Measurements from ENCODE around the gene ATP5MG. TPM values are rescaled to one million over a fixed set of nuclear protein-coding genes. Genes with fewer than 3 reads are reported as not detected.
"Not testable (repeated sequence)": the region's sequence is repeated elsewhere in the genome, so short reads cannot be mapped to it uniquely, and the experiment has no call there.

ATP5MG gene
- total RNA-seq, 3 donors from 2014 or later = 236 to 266 (median 251) TPM

DNA sequence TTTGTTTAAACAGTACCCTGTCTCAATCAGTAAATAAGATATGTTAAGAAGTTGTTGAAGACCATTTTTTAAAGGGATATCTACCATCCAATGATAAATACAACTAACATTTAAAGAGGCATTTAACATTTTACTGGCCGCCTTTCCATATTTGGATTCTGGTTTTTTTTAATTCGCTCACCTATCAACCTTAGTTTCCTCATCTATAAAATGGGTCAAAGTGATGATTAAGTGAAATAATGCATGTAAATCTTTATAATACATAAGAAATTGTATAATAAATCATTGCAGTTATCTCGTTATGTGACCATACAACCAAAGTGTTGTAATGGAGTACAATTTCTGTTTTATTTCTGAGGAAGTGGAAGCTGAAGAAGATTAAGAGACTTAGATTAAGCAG, 17.7 kb upstream of the ATP5MG start:
- no peak for DNase-seq
- Mint-ChIP-seq H3K27me3 (ENCODE audit: low read depth) (no peaks in the 10 kb centered on the region), H3K4me1 (ENCODE audit: low read depth) (no peaks in the 10 kb centered on the region), H3K9me3 (no peaks in the 10 kb centered on the region), H3K36me3 (ENCODE audit: insufficient read depth) (peaks cover 54% of the 10 kb centered on the region), H3K4me3 (no peak overlapping the region)
- no peak for ATAC-seq

DNA sequence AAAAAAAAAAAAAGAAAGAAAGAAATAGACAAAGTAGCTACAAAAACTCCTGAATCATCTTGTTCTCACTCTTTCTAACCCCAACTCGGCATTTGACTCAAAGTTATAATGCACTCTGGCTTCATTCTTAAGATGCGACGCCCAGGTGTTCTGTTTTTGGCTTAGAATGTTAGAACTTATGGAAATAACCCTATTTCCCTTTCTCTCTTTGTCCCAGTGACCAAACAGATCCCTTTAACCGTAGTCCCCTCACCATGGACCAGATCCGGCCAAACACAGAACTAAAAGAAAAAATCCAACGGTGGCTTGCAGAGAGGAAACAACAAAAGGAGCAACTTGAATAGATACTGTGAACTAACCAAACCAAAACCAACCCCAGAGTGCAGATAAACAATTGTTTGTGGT, 5.3 kb upstream of the ATP5MG start:
- Mint-ChIP-seq H3K4me1 (ENCODE audit: low read depth) (peaks cover 39% of the 10 kb centered on the region), H3K9me3 (no peaks in the 10 kb centered on the region), H3K36me3 (ENCODE audit: insufficient read depth) (peaks cover 24% of the 10 kb centered on the region), H3K4me3 (peak overlapping the region; percentile 35), H3K27me3 (ENCODE audit: low read depth) (no peaks in the 10 kb centered on the region)
- ATAC-seq = no peak
- DNase-seq = no peak

DNA sequence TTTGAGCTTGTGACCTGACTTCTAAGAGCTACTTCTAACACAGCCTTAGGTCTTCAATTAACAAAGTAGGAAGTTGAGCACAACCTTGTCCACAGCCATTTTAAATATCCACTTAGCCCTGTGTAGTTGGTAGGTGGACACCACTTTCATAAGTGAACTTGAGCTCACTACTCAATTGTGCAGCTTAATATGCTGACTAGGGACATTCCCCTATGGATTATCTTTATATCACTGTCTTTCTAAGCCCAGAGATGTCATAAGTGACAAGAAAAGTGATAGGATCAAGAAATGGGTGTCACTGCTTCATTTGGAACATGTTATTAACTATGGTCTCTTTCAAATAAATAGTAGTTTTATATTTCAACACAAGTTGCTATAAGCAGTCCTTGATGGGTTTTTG, 4.0 kb upstream of the ATP5MG start:
- no peaks in the 10 kb centered on the region for H3K9me3 Mint-ChIP-seq
- DNase-seq (no peak), ATAC-seq (no peak)
- H3K27me3 Mint-ChIP-seq (ENCODE audit: low read depth) = no peaks in the 10 kb centered on the region
- no peak overlapping the region for H3K4me3 Mint-ChIP-seq
- peaks cover 46% of the 10 kb centered on the region for H3K4me1 Mint-ChIP-seq (ENCODE audit: low read depth)
- H3K36me3 Mint-ChIP-seq (ENCODE audit: insufficient read depth) = peaks cover 27% of the 10 kb centered on the region

DNA sequence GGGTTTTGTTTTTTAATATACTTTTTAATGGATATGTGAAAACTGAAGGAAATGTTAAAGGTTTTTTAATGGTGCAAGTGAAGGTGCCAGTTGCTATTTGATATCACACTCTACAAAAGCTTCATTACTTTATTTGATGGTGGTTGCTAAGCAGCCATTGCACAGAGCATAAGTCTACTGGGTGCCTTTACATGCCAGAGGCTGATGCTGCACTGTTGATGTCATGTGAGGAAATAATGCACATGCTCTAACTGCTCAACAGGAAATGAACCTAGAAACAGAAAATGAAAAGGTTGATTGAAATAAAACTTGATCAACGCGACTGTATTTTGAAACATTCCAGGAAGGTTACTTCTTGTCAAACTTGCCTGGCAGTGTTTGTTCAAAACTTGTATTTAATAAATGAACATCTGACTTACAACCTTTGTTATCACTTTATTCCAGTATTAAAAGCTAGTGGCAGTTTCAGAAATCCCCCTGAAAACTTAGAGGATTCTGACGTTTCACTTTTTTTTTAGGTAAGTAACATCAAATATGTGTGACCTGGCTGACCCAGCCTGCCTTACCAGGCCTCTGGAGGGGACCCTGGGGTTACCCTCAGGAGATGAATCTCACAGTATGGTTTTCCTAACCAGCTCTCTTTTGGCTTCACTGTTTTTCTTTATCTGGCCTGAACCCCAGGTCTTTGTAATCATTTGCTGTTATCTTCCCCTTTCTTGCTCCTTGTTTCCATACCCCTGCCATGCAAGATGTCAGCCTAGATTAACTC, 2.4 kb upstream of the ATP5MG start:
- ATAC-seq = peak; percentile 74
- H3K27me3 Mint-ChIP-seq (ENCODE audit: low read depth) = no peaks in the 10 kb centered on the region
- H3K4me3 Mint-ChIP-seq = peak overlapping the region; percentile 99
- H3K36me3 Mint-ChIP-seq (ENCODE audit: insufficient read depth) = peaks cover 21% of the 10 kb centered on the region
- no peaks in the 10 kb centered on the region for H3K9me3 Mint-ChIP-seq
- peak; percentile 22 for DNase-seq
- H3K4me1 Mint-ChIP-seq (ENCODE audit: low read depth) = peaks cover 54% of the 10 kb centered on the region

DNA sequence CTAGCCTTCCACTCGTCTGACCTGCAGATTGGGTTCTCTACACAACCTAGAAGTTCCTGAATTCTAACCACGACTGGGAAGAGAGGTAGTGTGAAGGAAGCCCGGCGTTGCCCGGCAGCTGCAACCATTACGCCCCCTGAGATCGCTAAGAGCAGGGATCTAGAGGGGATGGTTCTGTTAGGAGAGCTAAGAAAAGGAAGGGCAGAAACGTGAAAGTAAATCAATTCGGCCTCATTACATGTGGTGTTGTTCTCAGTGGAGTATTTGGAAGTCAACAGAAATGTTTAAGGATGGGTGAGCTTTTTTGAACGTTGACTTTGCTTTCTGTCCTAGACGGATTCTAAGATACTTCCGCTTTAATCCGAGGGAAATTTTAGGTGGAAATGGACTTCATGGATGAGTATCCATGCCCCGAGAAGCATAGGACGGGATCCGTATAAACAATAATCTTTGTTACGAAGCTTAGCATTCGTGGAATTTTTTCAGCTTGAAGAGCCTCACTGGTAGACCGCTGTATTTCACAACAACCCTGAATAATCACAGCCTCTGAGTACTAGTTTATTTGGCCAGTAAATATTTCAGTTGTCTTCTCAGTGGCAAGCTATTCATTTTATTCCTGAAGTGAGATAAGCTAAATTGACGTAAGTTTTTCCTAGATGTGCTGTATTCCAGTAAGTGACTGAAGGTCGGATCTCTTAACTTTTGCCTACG, 629 bp downstream of the ATP5MG start:
- Mint-ChIP-seq H3K9me3 (no peaks in the 10 kb centered on the region), H3K4me3 (peak overlapping the region; percentile 99), H3K4me1 (ENCODE audit: low read depth) (peaks cover 66% of the 10 kb centered on the region), H3K36me3 (ENCODE audit: insufficient read depth) (peaks cover 27% of the 10 kb centered on the region), H3K27me3 (ENCODE audit: low read depth) (no peaks in the 10 kb centered on the region)
- ATAC-seq (peak; percentile 8 to 14), DNase-seq (no peak)

DNA sequence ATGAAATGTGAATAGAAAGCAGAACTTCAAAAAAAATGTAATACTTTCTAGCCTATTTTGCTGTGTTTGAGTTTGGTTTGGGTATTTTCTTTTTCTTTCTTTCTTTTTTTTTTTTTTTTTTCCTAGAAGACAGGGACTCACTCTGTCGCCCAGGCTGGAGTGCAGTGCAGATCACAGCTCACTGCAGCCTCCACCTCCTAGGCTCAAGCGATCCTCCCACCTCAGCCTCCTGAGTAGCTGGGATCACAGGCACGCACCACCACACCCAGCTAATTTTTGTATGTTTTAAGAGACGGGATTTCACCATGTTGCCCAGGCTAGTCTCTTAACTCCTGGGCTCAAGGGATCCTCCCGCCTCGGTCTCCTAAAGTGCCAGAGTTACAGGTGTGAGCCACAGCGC, 1.2 kb downstream of the ATP5MG start:
- peak overlapping the region; percentile 99 for H3K4me3 Mint-ChIP-seq
- peaks cover 27% of the 10 kb centered on the region for H3K36me3 Mint-ChIP-seq (ENCODE audit: insufficient read depth)
- H3K9me3 Mint-ChIP-seq; ATAC-seq; H3K27me3 Mint-ChIP-seq (ENCODE audit: low read depth); DNase-seq: not testable (repeated sequence)
- H3K4me1 Mint-ChIP-seq (ENCODE audit: low read depth) = peaks cover 66% of the 10 kb centered on the region

DNA sequence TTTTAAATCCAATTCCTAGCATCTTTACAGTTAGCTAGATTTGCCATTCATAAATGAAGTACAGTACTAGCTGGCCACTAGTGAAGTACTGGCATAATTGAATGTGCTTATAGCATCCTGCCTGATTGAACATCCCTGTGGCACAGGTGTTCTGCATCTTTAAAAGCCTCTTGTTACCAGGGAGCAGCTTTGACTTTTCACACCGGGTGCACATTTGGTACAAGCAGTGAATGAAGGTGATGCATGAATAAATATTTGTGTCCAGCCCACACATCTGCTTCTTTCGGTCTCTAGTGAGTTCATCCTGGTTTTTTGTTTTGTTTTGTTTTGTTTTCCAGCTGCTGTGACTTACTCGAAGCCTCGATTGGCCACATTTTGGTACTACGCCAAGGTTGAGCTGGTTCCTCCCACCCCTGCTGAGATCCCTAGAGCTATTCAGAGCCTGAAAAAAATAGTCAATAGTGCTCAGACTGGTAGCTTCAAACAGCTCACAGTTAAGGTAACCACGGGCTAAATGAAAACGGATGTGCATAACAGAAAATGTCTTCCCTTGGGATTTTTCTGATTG, 5.3 kb downstream of the ATP5MG start:
- no peaks in the 10 kb centered on the region for H3K9me3 Mint-ChIP-seq
- no peak overlapping the region for H3K4me3 Mint-ChIP-seq
- no peak for ATAC-seq
- H3K27me3 Mint-ChIP-seq (ENCODE audit: low read depth) = no peaks in the 10 kb centered on the region
- DNase-seq = no peak
- peaks cover 49% of the 10 kb centered on the region for H3K4me1 Mint-ChIP-seq (ENCODE audit: low read depth)
- H3K36me3 Mint-ChIP-seq (ENCODE audit: insufficient read depth) = peaks cover 33% of the 10 kb centered on the region

DNA sequence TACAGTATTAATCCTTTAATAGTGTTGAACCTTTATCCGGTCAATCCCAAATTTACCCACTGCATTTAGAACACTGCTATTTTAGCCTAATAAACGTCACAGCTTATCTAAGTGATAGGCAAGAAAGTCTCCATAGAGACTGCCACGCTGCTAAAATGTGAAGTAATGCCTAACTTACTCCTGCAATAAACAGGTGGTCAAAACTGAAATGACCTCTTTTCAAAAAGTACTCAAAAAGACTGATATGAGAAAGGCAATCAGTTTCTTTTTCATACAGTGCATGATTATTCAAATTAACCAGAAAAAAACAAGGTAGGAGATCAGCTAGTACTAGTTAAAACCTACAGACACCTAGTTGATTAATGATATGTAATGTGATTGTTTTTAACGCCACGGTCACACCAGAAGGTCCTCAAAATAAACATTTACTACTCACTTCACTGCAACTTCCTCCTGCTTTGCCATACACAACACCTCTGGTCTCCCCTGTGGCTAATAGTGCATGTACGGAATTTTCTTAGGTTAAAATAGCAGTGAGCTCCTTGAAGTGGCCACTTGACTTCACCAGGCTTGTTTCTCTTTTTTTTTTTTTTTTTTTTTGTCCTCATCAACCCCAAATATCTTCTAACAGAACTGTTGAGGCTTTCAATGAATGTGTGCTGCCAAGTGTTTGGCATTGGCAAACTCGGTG, 8.8 kb downstream of the ATP5MG start:
- H3K4me1 Mint-ChIP-seq (ENCODE audit: low read depth) = peaks cover 26% of the 10 kb centered on the region
- H3K27me3 Mint-ChIP-seq (ENCODE audit: low read depth) = no peaks in the 10 kb centered on the region
- no peak for ATAC-seq
- peaks cover 25% of the 10 kb centered on the region for H3K36me3 Mint-ChIP-seq (ENCODE audit: insufficient read depth)
- DNase-seq = no peak
- H3K4me3 Mint-ChIP-seq = no peak overlapping the region
- H3K9me3 Mint-ChIP-seq = no peaks in the 10 kb centered on the region

DNA sequence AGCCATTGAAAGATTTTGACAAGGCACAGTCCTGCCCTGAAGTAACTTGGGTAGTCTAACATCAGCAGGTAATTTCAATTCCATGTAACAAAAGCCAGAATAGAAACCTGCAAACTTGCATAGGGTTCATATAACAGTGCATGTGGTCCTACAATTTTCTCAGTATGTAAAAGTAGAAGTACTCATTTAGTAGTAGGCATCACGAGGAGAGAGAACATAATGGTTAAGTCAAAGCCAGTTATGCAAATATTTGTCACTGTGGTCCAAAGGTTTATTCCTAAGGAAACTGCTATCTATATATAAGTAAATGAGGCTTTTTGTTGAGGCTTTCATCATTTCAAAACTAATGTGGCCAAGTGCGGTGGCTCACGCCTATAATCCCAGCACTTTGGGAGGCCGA, 10.1 kb downstream of the ATP5MG start:
- DNase-seq (no peak), ATAC-seq (no peak)
- Mint-ChIP-seq H3K36me3 (ENCODE audit: insufficient read depth) (peaks cover 20% of the 10 kb centered on the region), H3K4me1 (ENCODE audit: low read depth) (peaks cover 17% of the 10 kb centered on the region), H3K27me3 (ENCODE audit: low read depth) (no peaks in the 10 kb centered on the region), H3K4me3 (no peak overlapping the region), H3K9me3 (no peaks in the 10 kb centered on the region)

DNA sequence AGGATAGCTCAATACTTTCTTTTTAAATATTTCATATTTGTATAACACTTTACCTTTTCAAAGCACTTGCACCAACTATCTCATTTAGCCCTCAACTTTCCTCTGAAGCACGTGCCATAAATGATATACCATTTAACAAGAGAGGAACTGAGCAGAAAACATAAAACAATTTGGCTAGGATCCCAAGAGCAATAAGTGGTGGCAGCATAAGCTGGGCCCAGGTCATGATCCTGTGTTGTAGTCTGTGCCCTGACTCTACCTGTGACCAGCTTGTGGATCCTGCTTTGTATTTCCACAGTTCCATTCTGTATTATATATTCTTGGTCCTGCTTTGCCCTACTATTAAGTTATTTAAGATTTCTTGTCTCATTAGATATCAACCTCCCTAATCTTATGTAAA, 11.5 kb downstream of the ATP5MG start:
- no peaks in the 10 kb centered on the region for H3K9me3 Mint-ChIP-seq
- H3K36me3 Mint-ChIP-seq (ENCODE audit: insufficient read depth) = peaks cover 15% of the 10 kb centered on the region
- peaks cover 12% of the 10 kb centered on the region for H3K4me1 Mint-ChIP-seq (ENCODE audit: low read depth)
- H3K27me3 Mint-ChIP-seq (ENCODE audit: low read depth) = no peaks in the 10 kb centered on the region
- H3K4me3 Mint-ChIP-seq = no peak overlapping the region
- ATAC-seq (no peak), DNase-seq (no peak)

DNA sequence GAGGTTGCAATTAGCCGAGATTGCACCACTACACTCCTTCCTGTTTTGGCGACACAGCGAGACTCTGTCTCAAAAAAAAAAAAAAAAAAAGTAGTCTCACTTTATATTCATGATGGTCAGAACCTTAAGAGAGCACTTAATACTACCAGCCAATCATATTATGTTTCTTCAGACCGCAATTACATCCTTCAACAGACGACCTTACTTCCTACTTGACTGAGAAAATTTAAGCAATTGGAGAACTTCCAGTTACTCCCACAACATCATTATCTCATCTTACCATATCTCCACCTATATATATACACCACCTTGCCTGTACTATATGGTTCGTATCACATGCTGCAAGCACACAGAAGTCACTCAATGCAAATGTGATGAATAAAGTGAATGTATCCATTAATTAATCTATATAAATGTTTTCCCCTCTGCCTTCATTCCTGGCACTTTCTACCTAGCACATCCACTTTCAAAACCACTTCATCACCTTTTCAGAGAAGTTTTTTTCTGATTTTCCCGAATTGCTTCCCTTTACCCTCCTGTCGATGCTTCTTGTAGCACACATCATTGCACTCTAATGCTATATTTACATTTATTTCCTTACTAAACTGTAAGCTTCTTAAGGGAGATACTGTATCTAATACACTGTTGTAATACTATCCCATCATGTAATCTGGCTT, 13.8 kb downstream of the ATP5MG start:
- DNase-seq (no peak), ATAC-seq (no peak)
- no peaks in the 10 kb centered on the region for H3K9me3 Mint-ChIP-seq
- H3K36me3 Mint-ChIP-seq (ENCODE audit: insufficient read depth) = peaks cover 6% of the 10 kb centered on the region
- H3K4me1 Mint-ChIP-seq (ENCODE audit: low read depth) = peaks cover 4% of the 10 kb centered on the region
- no peak overlapping the region for H3K4me3 Mint-ChIP-seq
- no peaks in the 10 kb centered on the region for H3K27me3 Mint-ChIP-seq (ENCODE audit: low read depth)

DNA sequence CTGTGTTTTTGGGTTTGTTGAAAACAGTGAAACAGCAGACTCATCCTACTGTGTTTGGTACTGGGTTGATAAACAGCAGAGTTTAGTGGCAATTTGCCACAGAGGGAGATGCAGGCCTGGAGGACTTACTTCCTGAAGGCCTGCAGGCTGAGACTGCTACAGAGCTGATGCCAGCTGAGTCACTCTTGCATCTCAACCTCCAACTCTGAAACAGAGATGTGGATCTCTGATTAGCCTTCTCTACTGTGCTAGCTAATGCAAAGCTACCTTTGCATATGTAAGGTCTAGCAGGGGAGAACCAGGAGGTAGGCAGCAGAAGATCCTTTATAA, 14.3 kb downstream of the ATP5MG start:
- Mint-ChIP-seq H3K9me3 (no peaks in the 10 kb centered on the region), H3K27me3 (ENCODE audit: low read depth) (no peaks in the 10 kb centered on the region), H3K4me3 (no peak overlapping the region), H3K36me3 (ENCODE audit: insufficient read depth) (peaks cover 2% of the 10 kb centered on the region), H3K4me1 (ENCODE audit: low read depth) (no peaks in the 10 kb centered on the region)
- ATAC-seq (peak; percentile 85 to 90), DNase-seq (no peak)

DNA sequence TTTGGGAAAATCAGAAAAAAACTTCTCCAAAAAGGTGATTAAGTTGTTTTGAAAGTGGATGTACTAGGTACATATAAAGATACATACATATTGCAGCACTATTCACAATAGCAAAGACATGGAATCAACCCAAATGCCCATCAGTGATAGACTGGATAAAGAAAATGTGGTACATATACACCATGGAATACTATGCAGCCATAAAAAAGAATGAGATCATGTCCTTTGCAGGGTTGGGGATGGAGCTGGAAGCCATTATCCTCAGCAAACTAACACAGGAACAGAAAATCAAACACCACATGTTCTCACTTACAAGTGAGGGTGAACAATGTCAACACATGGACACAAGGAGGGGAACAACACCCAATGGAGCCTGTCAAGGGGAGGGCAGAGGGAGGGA, 15.5 kb downstream of the ATP5MG start:
- H3K4me1 Mint-ChIP-seq (ENCODE audit: low read depth); H3K4me3 Mint-ChIP-seq; H3K9me3 Mint-ChIP-seq; DNase-seq; ATAC-seq; H3K36me3 Mint-ChIP-seq (ENCODE audit: insufficient read depth); H3K27me3 Mint-ChIP-seq (ENCODE audit: low read depth): not testable (repeated sequence)

DNA sequence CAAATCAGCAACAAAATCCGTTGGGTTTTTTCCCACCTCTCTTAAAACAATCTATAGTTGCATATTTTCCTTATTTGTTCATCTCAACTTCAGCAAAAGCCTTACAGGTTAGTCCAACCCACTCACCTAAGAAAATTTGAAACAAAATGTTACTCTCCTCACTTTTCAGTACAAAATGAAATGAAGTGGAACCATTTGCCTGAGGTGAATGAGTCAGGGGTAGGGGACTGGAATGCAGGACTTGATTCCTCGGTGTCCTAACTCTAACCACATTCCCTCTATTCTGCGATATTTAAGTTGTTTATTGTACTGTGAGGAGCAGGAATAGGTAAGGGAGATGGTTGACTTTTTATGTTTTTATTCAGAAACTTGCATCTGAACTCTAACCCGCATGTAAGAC, 16.4 kb downstream of the ATP5MG start:
- no peaks in the 10 kb centered on the region for H3K27me3 Mint-ChIP-seq (ENCODE audit: low read depth)
- no peaks in the 10 kb centered on the region for H3K9me3 Mint-ChIP-seq
- no peaks in the 10 kb centered on the region for H3K4me1 Mint-ChIP-seq (ENCODE audit: low read depth)
- no peak for ATAC-seq
- H3K4me3 Mint-ChIP-seq = no peak overlapping the region
- no peak for DNase-seq
- H3K36me3 Mint-ChIP-seq (ENCODE audit: insufficient read depth) = peaks cover 2% of the 10 kb centered on the region

All from activated T-cell treated with anti-CD3 and anti-CD28 coated beads, Interleukin-2, amount 50 U/mL, for 4 hours (primary cell).